WTC11 (cell line): Measurements from ENCODE around the gene SLC2A4RG. TPM values are rescaled to one million over a fixed set of nuclear protein-coding genes. Genes with fewer than 3 reads are reported as not detected.

Experiments
- ATAC-seq: fragments of 200-7000 bp; cut with Tn5 transposase; 2 replicates; pipeline ENCODE4 v1.10.0; 2021; ENCODE audit warnings: mild to moderate bottlenecking, moderate library complexity
- CTCF ChIA-PET: fragments of 300-600 bp; sonication (Branson Sonifier 250); formaldehyde crosslinking; loops from one replicate; lab custom pipeline; 2021; ENCODE audit warnings: antibody characterized with exemption; lab: Charles Lee
- POLR2A ChIA-PET: fragments of 350-600 bp; sonication (Branson Sonifier 250); formaldehyde crosslinking; loops from one replicate; lab custom pipeline; 2021; ENCODE audit warnings: antibody characterized with exemption; lab: Charles Lee
- DNase-seq: peaks from one replicate; pipeline ENCODE4 v3.0.0; 2021; ENCODE audit warnings: low spot score
- H3K27ac Mint-ChIP-seq: 2 replicates; pipeline ENCODE4 v1.8.0; 2021; ENCODE audit warnings: mixed read lengths
- H3K27me3 Mint-ChIP-seq: 2 replicates; pipeline ENCODE4 v1.8.0; 2021; ENCODE audit warnings: low read depth, mild to moderate bottlenecking, moderate library complexity, mixed read lengths
- H3K36me3 Mint-ChIP-seq: 2 replicates; pipeline ENCODE4 v1.8.0; 2021; ENCODE audit warnings: mixed read lengths
- H3K4me1 Mint-ChIP-seq: 2 replicates; pipeline ENCODE4 v1.8.0; 2022; ENCODE audit warnings: mixed read lengths
- H3K4me3 Mint-ChIP-seq: 2 replicates; pipeline ENCODE4 v1.8.0; 2021; ENCODE audit warnings: mild to moderate bottlenecking, moderate library complexity, mixed read lengths
- H3K9me3 Mint-ChIP-seq: 2 replicates; pipeline ENCODE4 v1.8.0; 2021; ENCODE audit warnings: mixed read lengths
- FOXJ3 ChIP-seq: sonication (generic); formaldehyde crosslinking; IDR thresholded peaks from 2 replicates; pipeline ENCODE4 v1.9.0; 2021; ENCODE audit warnings: missing genetic modification reagents, mild to moderate bottlenecking, borderline replicate concordance
- IRF2 ChIP-seq: sonication (generic); formaldehyde crosslinking; IDR thresholded peaks from 2 replicates; pipeline ENCODE4 v1.8.0; 2022; ENCODE audit warnings: low read depth, missing genetic modification reagents, borderline replicate concordance
- MXD4 ChIP-seq: fragments of 250-450 bp; sonication (Bioruptor Pico); IDR thresholded peaks from 2 replicates; pipeline ENCODE4 v1.8.0; 2021; ENCODE audit warnings: mild to moderate bottlenecking, moderate library complexity, borderline replicate concordance
- OVOL2 ChIP-seq: fragments of 250-450 bp; sonication (Bioruptor Pico); IDR thresholded peaks from 2 replicates; pipeline ENCODE4 v1.9.0; 2021; ENCODE audit warnings: mild to moderate bottlenecking, borderline replicate concordance
- RORB ChIP-seq: fragments of 250-450 bp; sonication (Bioruptor Pico); IDR thresholded peaks from 2 replicates; pipeline ENCODE4 v1.9.0; 2021; ENCODE audit warnings: mild to moderate bottlenecking
- SP1 ChIP-seq: sonication (generic); formaldehyde crosslinking; conservative IDR thresholded peaks from 2 replicates; pipeline ENCODE4 v1.8.1; 2022; ENCODE audit warnings: missing genetic modification reagents
- ZNF138 ChIP-seq: sonication (generic); formaldehyde crosslinking; conservative IDR thresholded peaks from 2 replicates; pipeline ENCODE4 v1.8.1; 2022; ENCODE audit warnings: mild to moderate bottlenecking, moderate library complexity, missing genetic modification reagents
- total RNA-seq: library from RNA; stranded (reverse); gene quantifications from 3 replicates; pipeline ENCODE4 v1.2.3, GENCODE V29; 2021
- TF ChIP-seq, protein P1 (sequence below): fragments of 250-450 bp; sonication (Bioruptor Pico); IDR thresholded peaks from 2 replicates; pipeline ENCODE4 v1.8.0; 2021; ENCODE audit warnings: mild to moderate bottlenecking
- TF ChIP-seq, protein P2 (sequence below): sonication (generic); formaldehyde crosslinking; IDR thresholded peaks from 2 replicates; pipeline ENCODE4 v1.8.0; 2022; ENCODE audit warnings: missing genetic modification reagents
- TF ChIP-seq, protein P3 (sequence below): sonication (generic); formaldehyde crosslinking; IDR thresholded peaks from 2 replicates; pipeline ENCODE4 v1.8.1; 2023; ENCODE audit warnings: mild to moderate bottlenecking, missing genetic modification reagents, moderate library complexity
- TF ChIP-seq, protein P4 (sequence below): fragments of 250-450 bp; sonication (Bioruptor Pico); IDR thresholded peaks from 2 replicates; pipeline ENCODE4 v1.9.0; 2021; ENCODE audit warnings: mild to moderate bottlenecking
- TF ChIP-seq, protein P5 (sequence below): fragments of 200-600 bp; IDR thresholded peaks from 2 replicates; pipeline ENCODE4 v1.8.0; 2022; ENCODE audit warnings: antibody characterized with exemption
- TF ChIP-seq, protein P6 (sequence below): sonication (generic); formaldehyde crosslinking; IDR thresholded peaks from 2 replicates; pipeline ENCODE4 v1.8.0; 2022; ENCODE audit warnings: mild to moderate bottlenecking, missing genetic modification reagents
- TF ChIP-seq, protein P7 (sequence below): sonication (generic); formaldehyde crosslinking; IDR thresholded peaks from 2 replicates; pipeline ENCODE4 v1.8.1; 2022; ENCODE audit warnings: low read depth, mild to moderate bottlenecking, moderate library complexity, missing genetic modification reagents, borderline replicate concordance
- TF ChIP-seq, protein P8 (sequence below): sonication (generic); formaldehyde crosslinking; IDR thresholded peaks from 2 replicates; pipeline ENCODE4 v1.8.1; 2023; ENCODE audit warnings: mild to moderate bottlenecking, missing genetic modification reagents
- TF ChIP-seq, protein P9 (sequence below): sonication (generic); formaldehyde crosslinking; IDR thresholded peaks from 2 replicates; pipeline ENCODE4 v1.8.0; 2022; ENCODE audit warnings: mild to moderate bottlenecking, missing genetic modification reagents
- TF ChIP-seq, protein P10 (sequence below): sonication (generic); formaldehyde crosslinking; IDR thresholded peaks from 2 replicates; pipeline ENCODE4 v1.8.0; 2022; ENCODE audit warnings: mild to moderate bottlenecking, missing genetic modification reagents

The SLC2A4RG gene
- total RNA-seq, 1 experiment from 2014 or later = 43.3 TPM

DNA sequence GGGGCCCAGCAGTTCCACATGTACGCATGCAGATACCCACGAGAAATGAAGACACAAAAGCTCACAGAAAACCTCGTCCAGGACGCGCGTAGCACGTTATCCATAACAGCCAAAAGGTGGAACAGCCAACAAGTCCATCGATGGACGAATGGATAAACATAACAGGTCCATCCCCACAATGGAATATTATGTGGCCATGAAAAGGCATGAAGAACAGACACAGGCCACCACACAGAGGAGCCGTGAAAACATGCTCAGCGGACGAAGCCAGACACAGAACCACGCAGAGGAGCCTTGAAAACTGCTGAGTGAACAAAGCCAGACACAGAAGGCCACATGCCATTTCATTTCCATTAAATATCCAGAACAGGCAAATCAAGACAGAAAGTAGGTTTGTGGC is 38.0 kb downstream of the SLC2A4RG start:
- TF ChIP-seq, protein P1, sequence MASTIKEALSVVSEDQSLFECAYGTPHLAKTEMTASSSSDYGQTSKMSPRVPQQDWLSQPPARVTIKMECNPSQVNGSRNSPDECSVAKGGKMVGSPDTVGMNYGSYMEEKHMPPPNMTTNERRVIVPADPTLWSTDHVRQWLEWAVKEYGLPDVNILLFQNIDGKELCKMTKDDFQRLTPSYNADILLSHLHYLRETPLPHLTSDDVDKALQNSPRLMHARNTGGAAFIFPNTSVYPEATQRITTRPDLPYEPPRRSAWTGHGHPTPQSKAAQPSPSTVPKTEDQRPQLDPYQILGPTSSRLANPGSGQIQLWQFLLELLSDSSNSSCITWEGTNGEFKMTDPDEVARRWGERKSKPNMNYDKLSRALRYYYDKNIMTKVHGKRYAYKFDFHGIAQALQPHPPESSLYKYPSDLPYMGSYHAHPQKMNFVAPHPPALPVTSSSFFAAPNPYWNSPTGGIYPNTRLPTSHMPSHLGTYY = no peak
- TF ChIP-seq, protein P2, sequence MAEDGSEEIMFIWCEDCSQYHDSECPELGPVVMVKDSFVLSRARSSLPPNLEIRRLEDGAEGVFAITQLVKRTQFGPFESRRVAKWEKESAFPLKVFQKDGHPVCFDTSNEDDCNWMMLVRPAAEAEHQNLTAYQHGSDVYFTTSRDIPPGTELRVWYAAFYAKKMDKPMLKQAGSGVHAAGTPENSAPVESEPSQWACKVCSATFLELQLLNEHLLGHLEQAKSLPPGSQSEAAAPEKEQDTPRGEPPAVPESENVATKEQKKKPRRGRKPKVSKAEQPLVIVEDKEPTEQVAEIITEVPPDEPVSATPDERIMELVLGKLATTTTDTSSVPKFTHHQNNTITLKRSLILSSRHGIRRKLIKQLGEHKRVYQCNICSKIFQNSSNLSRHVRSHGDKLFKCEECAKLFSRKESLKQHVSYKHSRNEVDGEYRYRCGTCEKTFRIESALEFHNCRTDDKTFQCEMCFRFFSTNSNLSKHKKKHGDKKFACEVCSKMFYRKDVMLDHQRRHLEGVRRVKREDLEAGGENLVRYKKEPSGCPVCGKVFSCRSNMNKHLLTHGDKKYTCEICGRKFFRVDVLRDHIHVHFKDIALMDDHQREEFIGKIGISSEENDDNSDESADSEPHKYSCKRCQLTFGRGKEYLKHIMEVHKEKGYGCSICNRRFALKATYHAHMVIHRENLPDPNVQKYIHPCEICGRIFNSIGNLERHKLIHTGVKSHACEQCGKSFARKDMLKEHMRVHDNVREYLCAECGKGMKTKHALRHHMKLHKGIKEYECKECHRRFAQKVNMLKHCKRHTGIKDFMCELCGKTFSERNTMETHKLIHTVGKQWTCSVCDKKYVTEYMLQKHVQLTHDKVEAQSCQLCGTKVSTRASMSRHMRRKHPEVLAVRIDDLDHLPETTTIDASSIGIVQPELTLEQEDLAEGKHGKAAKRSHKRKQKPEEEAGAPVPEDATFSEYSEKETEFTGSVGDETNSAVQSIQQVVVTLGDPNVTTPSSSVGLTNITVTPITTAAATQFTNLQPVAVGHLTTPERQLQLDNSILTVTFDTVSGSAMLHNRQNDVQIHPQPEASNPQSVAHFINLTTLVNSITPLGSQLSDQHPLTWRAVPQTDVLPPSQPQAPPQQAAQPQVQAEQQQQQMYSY (CRISPR knock-in tag) = no peak
- TF ChIP-seq, protein P3, sequence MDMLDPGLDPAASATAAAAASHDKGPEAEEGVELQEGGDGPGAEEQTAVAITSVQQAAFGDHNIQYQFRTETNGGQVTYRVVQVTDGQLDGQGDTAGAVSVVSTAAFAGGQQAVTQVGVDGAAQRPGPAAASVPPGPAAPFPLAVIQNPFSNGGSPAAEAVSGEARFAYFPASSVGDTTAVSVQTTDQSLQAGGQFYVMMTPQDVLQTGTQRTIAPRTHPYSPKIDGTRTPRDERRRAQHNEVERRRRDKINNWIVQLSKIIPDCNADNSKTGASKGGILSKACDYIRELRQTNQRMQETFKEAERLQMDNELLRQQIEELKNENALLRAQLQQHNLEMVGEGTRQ (CRISPR knock-in tag) = no peak
- TF ChIP-seq, protein P4, sequence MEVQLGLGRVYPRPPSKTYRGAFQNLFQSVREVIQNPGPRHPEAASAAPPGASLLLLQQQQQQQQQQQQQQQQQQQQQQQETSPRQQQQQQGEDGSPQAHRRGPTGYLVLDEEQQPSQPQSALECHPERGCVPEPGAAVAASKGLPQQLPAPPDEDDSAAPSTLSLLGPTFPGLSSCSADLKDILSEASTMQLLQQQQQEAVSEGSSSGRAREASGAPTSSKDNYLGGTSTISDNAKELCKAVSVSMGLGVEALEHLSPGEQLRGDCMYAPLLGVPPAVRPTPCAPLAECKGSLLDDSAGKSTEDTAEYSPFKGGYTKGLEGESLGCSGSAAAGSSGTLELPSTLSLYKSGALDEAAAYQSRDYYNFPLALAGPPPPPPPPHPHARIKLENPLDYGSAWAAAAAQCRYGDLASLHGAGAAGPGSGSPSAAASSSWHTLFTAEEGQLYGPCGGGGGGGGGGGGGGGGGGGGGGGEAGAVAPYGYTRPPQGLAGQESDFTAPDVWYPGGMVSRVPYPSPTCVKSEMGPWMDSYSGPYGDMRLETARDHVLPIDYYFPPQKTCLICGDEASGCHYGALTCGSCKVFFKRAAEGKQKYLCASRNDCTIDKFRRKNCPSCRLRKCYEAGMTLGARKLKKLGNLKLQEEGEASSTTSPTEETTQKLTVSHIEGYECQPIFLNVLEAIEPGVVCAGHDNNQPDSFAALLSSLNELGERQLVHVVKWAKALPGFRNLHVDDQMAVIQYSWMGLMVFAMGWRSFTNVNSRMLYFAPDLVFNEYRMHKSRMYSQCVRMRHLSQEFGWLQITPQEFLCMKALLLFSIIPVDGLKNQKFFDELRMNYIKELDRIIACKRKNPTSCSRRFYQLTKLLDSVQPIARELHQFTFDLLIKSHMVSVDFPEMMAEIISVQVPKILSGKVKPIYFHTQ (CRISPR knock-in tag) = no peak
- no peak for TF ChIP-seq IRF2 (CRISPR knock-in tag)
- no peak for TF ChIP-seq OVOL2 (CRISPR knock-in tag)
- TF ChIP-seq SP1 = no peak
- no peak for TF ChIP-seq MXD4 (CRISPR knock-in tag)
- TF ChIP-seq, protein P5, sequence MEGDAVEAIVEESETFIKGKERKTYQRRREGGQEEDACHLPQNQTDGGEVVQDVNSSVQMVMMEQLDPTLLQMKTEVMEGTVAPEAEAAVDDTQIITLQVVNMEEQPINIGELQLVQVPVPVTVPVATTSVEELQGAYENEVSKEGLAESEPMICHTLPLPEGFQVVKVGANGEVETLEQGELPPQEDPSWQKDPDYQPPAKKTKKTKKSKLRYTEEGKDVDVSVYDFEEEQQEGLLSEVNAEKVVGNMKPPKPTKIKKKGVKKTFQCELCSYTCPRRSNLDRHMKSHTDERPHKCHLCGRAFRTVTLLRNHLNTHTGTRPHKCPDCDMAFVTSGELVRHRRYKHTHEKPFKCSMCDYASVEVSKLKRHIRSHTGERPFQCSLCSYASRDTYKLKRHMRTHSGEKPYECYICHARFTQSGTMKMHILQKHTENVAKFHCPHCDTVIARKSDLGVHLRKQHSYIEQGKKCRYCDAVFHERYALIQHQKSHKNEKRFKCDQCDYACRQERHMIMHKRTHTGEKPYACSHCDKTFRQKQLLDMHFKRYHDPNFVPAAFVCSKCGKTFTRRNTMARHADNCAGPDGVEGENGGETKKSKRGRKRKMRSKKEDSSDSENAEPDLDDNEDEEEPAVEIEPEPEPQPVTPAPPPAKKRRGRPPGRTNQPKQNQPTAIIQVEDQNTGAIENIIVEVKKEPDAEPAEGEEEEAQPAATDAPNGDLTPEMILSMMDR = no peak
- no peak for TF ChIP-seq FOXJ3 (CRISPR knock-in tag)
- ChIA-PET POLR2A (no interaction called here), CTCF (no interaction called here)
- H3K4me3 Mint-ChIP-seq = no peak overlapping the region
- H3K27ac Mint-ChIP-seq = no peak overlapping the region
- peaks cover 14% of the 10 kb centered on the region for H3K4me1 Mint-ChIP-seq
- ATAC-seq = no peak
- peaks cover 4% of the 10 kb centered on the region; the same call in 1 of the 2 replicates for H3K27me3 Mint-ChIP-seq
- peaks cover 16% of the 10 kb centered on the region for H3K36me3 Mint-ChIP-seq
- peaks cover 20% of the 10 kb centered on the region for H3K9me3 Mint-ChIP-seq
- DNase-seq = no peak

DNA sequence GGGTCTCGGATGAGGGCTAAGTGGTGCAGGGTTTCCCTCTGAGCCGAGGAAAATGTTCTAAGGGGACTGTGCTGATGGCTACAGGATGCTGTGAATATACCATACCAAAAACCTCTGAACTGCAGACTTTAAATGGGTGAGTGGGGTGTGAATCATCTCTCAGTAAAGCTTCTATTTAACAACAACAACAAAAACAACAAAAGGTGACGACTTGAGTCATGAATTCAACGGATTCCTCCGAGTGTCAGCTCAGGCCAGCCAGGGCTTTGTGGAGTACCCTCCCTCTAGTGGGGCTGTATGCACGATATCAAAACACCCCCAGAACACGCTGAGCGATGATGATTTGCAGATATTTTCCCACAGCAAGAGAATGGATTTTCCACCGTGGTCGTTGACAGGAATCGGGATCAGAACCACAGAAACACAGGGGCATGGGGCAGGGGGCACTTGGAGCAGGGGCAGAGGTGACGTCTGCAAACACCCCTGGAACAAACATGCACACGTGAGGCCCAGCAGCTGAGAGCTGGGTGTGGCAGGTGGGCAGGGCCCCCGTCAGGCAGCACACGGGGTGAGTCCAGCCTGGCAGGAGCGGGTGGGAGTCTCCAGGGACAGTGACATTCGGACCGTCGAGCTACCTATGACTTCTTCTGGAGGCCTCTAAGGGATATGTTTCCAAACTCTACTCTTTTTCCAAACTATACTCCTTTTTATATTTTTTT is 38.6 kb downstream of the SLC2A4RG start:
- H3K4me1 Mint-ChIP-seq = peaks cover 14% of the 10 kb centered on the region
- H3K4me3 Mint-ChIP-seq = no peak overlapping the region
- H3K36me3 Mint-ChIP-seq = peaks cover 16% of the 10 kb centered on the region
- ChIA-PET CTCF (no interaction called here), POLR2A (no interaction called here)
- peaks cover 20% of the 10 kb centered on the region for H3K9me3 Mint-ChIP-seq
- H3K27ac Mint-ChIP-seq = no peak overlapping the region
- ATAC-seq (no peak), DNase-seq (no peak)
- peaks cover 4% of the 10 kb centered on the region; the same call in 1 of the 2 replicates for H3K27me3 Mint-ChIP-seq
- TF ChIP-seq, protein P6, sequence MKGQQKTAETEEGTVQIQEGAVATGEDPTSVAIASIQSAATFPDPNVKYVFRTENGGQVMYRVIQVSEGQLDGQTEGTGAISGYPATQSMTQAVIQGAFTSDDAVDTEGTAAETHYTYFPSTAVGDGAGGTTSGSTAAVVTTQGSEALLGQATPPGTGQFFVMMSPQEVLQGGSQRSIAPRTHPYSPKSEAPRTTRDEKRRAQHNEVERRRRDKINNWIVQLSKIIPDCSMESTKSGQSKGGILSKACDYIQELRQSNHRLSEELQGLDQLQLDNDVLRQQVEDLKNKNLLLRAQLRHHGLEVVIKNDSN (CRISPR knock-in tag) = no peak
- TF ChIP-seq, protein P7, sequence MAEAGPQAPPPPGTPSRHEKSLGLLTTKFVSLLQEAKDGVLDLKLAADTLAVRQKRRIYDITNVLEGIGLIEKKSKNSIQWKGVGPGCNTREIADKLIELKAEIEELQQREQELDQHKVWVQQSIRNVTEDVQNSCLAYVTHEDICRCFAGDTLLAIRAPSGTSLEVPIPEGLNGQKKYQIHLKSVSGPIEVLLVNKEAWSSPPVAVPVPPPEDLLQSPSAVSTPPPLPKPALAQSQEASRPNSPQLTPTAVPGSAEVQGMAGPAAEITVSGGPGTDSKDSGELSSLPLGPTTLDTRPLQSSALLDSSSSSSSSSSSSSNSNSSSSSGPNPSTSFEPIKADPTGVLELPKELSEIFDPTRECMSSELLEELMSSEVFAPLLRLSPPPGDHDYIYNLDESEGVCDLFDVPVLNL (CRISPR knock-in tag) = no peak
- TF ChIP-seq, protein P8, sequence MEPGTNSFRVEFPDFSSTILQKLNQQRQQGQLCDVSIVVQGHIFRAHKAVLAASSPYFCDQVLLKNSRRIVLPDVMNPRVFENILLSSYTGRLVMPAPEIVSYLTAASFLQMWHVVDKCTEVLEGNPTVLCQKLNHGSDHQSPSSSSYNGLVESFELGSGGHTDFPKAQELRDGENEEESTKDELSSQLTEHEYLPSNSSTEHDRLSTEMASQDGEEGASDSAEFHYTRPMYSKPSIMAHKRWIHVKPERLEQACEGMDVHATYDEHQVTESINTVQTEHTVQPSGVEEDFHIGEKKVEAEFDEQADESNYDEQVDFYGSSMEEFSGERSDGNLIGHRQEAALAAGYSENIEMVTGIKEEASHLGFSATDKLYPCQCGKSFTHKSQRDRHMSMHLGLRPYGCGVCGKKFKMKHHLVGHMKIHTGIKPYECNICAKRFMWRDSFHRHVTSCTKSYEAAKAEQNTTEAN (CRISPR knock-in tag) = no peak
- TF ChIP-seq, protein P9, sequence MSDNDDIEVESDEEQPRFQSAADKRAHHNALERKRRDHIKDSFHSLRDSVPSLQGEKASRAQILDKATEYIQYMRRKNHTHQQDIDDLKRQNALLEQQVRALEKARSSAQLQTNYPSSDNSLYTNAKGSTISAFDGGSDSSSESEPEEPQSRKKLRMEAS = no peak
- TF ChIP-seq, protein P10, sequence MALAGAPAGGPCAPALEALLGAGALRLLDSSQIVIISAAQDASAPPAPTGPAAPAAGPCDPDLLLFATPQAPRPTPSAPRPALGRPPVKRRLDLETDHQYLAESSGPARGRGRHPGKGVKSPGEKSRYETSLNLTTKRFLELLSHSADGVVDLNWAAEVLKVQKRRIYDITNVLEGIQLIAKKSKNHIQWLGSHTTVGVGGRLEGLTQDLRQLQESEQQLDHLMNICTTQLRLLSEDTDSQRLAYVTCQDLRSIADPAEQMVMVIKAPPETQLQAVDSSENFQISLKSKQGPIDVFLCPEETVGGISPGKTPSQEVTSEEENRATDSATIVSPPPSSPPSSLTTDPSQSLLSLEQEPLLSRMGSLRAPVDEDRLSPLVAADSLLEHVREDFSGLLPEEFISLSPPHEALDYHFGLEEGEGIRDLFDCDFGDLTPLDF = no peak
- no peak for TF ChIP-seq ZNF138
- no peak for TF ChIP-seq RORB (CRISPR knock-in tag)
